DMS 273 (cell line): Measurements from ENCODE around the gene MCF2L.
A peak's percentile ranks its signal among the peaks of the same experiment; 100 is the strongest.

ENCODE experiments used
- DNase-seq: peaks from one replicate; lab custom pipeline; 2025; ENCODE audit not compliant: unreplicated experiment; lab: John Stamatoyannopoulos, UW

MCF2L gene

DNA sequence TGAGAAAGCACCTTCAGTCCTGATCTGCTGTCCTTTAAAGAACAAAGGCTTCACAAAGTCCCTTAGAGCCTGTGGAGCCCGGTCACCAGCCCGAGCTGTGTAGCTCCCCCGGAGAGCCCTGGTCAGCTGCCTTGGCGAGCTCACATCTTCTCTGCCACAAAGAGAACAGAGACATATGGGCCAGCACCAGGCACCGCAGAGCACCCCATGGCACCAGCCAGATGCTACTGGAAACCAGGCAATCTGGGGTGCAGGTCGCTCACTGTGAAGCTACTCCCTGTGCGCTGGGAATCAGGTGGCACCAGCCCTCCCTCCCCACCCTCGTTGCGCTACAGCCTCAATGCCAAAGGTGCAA is 92.2 kb downstream of the MCF2L start:
- DNase-seq, result peak; percentile 13

DNA sequence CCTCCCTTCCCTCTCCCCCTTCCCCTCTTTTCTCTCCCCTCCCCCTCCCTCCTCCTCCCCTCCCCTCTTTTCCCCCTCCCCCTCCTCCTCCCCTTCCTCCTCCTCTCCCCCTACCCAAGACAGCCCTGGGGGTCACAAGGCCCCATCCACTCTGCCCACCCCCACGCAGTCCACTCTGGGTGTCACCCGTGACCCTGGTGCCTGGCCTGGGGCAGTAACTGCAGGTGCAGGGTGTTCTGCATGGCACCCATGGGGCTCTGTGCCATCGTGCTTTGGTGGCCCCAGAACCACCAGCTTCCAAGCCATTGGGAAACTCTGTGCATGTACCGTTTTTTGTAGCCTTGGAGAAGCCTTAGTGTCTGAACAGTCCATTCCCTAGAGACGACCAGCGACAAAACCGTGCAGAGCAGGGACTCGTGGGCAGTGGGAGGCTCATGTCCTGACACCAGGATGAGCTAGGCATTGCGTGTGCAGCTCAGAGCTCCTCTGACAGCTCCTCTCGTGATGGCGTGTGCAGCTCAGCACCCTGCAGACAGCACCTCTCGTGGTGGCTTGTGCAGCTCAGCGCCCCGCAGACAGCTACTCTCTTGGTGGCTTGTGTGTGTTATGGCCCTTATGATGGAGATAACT is 92.9 kb downstream of the MCF2L start:
- no peak for DNase-seq

DNA sequence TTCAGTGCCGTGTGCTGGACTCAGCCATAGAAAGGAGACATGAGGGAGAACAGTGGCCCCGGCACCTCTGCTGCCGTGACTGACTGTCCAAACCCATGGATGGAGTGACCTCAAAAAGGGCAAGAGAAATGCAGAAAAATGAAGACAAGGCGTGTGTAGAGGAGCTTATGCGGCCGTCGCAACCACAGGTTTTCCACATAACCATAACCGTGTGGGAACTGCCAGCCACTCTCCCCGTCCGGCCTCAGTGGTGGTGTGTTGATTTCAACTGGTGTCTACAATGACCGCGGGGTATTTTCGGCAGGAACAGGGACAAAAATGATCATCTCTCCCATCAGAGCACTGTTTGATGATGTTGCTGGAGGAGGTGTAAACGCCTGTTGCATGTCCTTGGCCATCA is 93.7 kb downstream of the MCF2L start:
- DNase-seq, result no peak

DNA sequence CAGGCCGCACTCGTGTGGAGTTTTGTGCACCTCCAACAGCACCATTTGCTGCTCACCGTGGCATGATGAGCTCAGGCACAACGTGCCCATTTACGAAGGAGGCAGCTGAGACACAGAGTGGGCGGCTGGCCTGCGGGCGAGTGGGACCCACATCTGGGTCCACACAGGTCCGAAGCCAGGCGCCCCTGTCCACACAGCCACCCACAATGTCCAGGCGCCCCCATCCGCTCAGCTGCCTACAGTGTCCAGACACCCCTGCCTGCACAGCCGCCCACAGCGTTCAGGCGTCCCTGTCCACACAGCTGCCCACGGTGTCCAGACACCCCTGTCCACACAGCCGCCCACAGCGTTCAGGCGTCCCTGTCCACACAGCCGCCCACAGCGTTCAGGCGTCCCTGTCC is 94.1 kb downstream of the MCF2L start:
- DNase-seq, result no peak

DNA sequence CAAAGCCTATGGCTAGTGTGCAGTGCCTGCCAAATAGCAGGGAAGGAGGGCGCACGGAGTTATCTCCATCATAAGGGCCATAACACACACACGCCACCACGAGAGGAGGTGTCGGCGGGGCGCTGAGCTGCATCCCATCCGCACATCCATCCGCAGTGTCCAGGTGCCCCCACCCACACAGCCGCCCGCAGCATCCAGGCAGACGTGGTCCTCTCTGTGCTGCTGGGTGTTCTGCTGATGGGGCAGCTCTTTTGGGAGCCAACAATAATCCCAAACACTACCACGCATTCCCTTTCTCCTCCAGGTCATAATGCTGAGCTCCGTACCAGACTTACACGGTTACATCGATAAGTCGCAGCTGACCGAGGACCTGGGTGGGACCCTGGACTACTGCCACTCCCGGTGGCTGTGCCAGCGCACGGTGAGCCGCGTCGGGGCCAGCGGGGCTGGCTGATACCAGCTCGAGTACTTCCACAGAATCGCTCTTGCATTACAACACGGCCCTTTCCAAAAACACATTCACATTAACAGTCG is 95.1 kb downstream of the MCF2L start:
- no peak for DNase-seq

DNA sequence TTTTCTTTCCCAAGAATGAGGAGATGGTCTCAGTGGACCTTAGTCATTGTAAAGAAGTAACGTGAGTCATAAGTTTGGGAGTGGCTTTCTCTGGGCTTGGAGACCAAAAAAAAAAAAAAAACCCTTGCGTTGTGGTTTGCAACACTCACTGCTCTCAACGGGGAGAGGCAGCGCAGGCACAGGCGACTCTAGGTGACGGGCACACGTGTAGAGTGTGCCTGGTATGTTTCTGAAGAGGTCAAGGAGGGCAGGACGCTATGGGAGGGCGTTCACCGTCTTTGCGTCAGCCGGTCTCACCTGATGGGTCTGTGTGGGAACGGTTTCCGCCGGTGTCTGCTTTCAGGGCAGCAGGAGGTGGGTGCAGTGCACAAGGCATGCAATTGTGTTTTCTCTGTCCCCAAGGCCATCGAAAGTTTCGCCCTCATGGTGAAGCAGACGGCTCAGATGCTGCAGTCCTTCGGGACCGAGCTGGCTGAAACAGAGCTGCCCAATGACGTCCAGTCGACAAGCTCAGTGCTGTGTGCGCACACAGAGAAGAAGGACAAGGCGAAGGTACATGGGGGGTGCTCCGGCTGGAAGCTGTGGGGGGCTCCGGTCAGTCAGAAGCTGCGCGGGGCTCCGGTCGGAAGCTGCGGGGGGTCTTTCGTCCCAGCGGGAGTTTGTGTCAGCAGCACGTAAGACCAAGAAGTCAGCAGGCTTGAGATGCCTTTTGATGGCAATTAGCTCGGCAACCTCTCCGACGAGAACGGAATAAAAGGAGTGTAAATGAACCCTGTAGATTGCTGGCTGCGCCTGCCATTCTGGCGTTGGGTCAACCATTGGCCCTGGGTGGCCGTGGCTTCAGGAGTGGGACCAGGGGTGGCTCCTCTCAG is 95.8 kb downstream of the MCF2L start:
- no peak for DNase-seq

DNA sequence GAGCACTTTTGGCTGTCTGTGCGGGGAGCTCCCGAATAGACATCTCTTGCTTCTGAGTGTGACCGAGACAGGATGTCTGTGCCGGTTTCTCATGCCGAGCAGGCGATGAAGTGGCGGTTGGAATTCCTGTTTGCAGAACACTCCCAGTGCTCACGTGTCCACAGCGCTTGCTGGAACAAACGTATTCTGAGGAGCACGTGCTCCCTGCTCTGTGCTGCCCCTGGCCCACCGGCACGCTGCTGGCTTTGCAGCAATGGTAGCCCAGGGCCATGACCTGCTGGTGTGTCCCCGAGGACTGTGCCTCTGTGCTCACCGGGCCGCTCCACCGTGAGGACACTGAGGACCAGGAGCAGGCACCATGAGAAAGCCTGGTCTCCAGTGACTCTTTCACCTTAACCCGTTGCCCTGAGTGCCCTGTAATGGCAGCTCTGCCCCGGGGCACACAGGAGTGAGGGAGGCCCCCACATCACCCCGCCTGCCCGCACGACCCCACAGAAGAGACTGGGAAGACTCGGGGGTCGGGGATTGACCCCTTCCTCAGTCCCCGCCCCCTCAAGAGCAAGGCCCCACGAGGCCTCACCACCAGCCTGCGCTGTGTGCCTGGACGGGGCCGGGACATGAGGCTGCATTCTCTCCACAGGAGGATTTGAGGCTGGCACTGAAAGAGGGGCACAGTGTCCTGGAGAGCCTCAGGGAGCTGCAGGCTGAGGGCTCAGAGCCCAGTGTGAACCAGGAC is 96.6 kb downstream of the MCF2L start:
- no peak for DNase-seq

DNA sequence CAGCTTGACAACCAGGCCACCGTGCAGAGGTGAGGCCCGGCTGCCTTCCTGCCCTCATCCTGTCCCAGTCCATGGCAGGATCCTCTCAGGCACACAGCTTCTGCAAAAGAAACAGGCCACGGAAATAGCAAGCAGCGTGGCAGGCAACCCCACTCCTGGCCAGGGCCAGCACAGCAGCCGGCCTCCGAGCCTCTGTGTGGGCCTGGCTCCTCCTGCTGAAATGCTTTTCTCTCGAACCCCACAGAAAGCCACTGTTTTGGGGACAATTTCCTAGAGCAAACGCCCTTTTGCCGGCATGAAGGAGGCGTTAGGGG is 97.1 kb downstream of the MCF2L start:
- DNase-seq, result no peak

DNA sequence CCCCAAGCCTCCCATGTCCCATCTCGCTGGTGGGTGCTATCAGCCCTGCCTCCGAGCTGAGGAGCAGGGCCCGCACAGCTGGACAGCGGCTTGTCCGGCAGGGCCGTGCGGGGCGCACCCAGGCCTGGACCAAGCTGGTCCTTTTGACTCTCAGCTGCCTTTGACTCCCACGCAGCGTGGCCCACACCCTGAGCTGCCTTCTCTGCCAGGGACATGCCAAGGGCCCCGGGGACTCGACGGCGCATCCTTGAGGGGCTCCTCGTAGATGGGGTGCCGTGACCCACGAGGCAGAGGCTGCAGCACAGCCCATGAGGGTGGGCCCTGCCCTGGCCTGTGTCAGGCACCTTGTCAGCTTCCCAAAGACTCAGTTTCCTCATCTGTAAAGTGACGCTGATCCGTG is 97.7 kb downstream of the MCF2L start:
- no peak for DNase-seq

DNA sequence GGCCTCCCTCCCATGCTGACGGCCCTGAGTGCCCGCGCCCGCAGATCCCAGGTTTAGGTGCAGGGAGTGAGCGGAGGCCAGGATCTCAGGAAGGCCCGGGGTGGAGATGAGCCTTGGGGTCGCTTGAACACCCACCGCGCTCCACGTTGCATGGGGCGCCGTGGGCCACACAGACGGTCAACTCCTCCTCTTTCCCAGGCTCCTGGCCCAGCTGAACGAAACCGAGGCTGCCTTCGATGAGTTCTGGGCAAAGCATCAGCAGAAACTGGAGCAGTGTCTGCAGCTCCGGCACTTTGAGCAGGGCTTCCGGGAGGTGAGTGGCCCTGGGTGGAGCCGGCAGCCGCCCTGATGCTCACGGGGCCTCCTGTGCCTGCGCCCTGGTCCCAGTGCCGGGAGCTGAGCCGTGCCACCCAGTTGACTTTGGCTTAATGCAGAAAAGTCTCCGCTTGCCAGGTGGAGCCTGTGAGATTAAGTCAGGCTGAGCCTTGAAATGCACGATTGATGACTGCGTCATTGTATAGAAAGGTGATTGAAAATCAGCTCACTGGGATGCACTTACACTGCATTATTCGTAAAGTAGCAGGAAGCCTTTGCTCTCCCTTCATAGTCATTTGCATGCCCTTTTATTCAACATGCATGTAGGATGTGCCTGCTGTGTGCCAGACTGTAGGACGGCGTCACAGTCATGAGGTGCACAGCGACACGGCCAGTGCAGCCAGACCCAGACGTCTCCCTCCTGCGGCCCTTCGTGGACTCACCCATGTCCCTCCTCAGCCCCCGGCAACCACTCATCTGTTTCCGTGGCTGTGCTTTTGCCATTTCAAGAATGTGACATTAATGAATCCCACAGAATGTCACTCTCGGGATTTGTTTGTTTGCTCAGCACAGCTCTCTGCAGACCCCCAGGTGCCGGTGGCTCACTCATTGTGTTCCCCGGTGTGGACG is 101.1 kb downstream of the MCF2L start:
- no peak for DNase-seq

DNA sequence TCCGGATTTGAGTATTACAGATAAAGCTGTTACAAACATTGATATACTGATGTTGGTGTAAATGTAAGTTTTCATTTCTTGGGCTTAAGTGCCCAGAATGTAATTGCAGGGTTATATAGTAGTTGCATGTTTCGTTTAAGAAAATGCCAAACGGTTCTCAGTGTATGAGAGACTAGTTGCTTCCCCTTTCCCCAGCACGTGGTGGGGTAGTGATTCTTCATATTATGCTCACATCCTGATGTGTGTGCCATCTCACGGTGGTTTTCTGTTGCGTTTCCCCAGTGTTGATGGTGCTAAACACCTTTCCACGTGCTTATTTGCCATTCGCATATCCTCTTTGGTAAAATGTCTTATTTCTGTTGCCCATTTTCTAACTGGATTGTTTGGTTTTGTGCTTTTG is 101.8 kb downstream of the MCF2L start:
- DNase-seq, result no peak

DNA sequence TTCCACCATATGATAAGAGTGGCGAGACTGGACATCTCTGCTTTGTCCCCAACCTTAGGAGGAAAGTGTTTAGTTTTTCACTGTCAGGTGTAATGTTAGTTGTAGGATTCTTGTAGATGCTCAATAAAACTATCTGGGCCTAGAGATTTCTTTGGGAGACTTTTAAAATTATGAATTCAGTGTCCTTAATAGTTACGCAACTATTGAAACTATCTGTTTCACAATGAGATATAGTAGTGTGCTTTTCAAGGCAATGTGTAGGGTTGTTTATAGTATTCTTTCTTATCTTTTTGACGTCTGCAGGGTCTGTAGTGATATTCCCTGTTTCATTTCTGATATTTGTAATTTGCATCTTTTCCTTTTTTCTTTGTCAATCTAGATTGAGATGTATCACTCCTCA is 103.4 kb downstream of the MCF2L start:
- no peak for DNase-seq

DNA sequence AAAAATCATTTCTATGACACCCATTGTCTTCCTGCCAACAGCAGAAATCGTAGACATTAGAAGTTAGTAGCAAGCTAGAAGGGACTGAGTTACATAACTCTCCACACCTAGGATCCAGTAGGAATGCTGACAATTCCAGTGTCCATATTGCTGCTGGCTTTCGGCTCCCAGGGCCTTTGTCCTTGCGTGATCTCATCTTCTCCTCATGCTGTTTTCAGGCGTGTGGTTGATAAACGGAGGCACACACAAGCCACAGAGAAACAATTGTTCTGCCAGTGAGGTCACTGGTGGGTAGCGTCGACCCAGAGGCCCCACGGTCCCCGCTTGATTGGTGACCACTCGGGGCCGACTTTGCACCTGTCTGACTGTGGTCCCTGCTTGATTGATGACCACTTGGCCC is 104.9 kb downstream of the MCF2L start:
- DNase-seq, result no peak

DNA sequence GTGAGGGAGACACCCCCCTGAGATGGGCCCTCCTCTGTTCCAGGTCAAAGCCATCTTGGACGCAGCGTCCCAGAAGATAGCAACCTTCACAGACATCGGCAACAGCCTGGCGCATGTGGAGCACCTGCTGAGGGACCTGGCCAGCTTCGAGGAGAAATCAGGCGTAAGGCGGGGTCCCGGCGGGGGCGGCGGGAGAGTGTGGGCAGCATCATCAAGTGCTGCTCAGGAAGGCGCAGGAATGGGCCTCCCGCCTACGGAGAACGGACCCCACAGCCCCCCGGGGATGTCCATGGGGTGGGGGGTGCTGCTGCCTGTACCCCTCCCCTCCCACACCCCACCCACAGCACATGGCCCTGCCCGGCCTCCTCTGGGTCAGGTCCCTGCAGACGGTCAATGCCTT is 105.4 kb downstream of the MCF2L start:
- DNase-seq, result no peak

DNA sequence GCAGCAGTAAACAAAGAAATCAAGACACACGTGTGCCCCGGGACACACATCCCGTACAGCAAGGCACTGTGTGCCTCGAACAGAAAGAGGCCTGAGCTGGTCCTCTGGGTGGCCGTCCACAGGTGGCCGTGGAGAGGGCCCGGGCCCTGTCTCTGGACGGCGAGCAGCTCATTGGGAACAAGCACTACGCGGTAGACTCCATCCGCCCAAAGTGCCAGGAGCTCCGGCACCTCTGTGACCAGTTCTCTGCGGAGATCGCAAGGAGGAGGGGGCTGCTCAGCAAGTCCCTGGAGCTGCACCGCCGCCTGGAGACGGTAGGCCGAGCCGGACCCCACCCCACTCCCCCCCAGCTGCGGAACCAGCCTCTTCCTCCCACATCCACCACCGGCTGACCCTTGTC is 105.9 kb downstream of the MCF2L start:
- no peak for DNase-seq

DNA sequence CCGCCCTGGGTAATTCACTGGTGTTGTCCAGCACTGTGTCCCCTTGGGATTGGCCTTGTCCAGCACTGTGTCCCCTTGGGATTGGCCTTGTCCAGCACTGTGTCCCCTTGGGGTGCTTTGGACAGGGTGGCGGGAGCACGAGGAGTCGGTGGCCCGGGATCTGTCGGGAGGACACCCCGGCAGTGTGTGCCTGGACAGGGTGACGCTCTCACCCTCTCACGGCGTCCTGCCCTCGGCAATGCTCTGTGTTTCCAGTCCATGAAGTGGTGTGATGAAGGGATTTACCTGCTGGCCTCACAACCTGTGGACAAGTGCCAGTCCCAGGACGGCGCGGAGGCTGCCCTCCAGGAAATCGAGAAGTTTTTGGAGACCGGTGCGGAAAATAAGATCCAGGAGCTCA is 106.7 kb downstream of the MCF2L start:
- DNase-seq, result no peak

DNA sequence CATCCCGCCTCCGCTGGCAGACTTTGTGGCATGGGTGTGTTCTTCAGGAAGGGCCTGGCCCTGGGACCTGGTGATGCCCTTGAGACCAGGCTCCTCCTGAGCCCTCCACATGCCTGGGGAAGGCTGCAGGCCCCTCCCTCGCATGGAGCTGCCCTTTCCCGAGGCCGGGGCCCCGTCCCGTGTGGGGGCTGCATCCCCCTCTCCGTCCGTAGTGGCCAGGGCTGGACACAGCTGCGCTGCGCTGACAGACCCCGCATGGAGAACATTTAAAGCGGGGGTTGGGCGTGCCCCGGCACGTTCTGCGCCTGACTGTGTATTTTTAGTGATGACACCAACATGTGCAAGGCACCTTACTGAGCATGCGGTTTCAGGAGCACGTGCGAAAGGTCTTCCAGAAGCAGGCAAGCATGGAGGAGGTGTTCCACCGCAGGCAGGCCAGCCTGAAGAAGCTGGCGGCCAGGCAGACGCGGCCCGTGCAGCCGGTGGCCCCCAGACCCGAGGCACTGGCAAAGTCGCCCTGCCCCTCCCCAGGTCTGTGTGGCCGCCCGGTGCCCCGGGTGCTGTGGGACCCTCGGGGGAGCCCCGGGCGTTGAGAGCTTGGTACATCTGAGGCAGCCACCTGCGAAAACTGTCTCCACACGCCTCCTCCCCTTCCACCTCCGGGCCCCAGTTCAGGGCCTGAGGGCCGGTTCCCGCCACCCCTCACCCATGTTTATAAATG is 107.8 kb downstream of the MCF2L start:
- no peak for DNase-seq

DNA sequence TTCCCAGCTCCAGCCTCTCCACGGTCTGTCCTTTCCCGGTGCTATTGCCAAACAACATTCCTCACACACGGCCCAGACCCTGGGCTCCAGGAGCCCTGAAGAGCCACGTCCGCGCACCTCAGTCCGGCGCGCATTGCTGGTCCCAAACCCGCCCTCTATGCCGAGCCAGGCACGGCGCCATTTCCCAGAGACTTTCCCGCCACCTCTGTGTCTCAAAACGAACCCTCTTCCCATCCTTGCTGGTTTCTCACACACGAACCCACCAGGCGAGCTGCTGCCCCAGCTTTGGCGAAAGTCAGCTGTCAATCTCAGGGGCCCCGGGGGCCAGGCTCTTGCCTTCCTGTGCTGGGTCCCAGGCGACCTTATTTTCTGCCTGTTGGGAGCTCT is 108.5 kb downstream of the MCF2L start:
- no peak for DNase-seq

DNA sequence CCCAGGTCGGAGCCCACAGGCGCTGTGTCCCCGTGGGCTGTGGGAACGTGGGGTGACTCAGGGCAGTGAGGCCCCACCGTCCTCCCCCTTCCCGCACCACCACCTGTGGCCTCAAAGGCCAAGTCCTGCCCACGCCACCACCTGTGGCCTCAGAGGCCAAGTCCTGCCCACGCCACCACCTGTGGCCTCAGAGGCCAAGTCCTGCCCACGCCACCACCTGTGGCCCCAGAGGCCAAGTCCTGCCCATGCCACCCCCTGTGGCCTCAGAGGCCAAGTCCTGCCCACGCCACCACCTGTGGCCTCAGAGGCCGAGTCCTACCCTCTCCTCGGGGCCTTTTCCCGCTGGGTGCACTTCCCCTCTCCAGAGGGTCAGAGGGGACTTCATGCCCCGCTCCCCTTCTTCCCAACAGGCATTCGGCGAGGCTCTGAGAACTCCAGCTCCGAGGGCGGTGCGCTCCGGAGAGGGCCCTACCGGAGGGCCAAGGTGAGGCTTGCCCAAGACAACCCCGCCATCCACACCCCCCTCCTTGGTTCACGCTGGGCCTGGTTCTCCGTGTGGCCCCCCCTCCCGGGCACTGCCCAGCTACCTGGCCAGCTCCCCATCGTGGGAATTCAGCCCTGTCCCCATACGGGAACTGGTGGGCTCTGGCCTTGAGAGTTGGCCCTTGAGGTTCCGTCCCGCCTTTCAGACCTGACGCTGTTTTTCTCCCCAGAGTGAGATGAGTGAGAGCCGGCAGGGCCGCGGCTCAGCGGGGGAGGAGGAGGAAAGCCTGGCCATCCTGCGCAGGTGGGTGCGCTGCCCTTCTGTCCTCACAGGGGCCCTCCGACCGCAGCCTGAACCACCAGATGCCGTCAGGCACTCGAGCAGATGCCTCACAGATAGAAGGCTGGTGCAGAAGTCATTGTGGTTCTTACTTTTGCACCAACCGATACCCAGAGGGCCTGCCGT is 109.2 kb downstream of the MCF2L start:
- peak; percentile 77 for DNase-seq
